Renal cortical epithelial cell (primary cell): ENCODE data around the gene PACRG. TPM values are rescaled to one million over a fixed set of nuclear protein-coding genes. Genes with fewer than 3 reads are reported as not detected.
A peak's percentile ranks its signal among the peaks of the same experiment; 100 is the strongest.

Source experiments
- DNase-seq: peaks from one replicate; pipeline ENCODE4 v3.0.0-alpha.2; 2011; ENCODE audit warnings: low read depth
- total RNA-seq: library from RNA; depleted of rRNA; stranded (reverse); fragments of >200 nt; gene quantifications from 2 replicates; pipeline ENCODE4 v1.2.3, GENCODE V29; 2014

Gene PACRG
- total RNA-seq, 1 donor from 2014 or later = 2.5 TPM

- no peak for DNase-seq
Observed at GRCh38 chr6:163137398-163137881, 409.7 kb downstream of the PACRG start.

- no peak for DNase-seq
Observed at GRCh38 chr6:163146036-163146435, 418.3 kb downstream of the PACRG start.

GRCh38 chr6:163147994-163148393, 420.2 kb downstream of the PACRG start:
- no peak for DNase-seq

GRCh38 chr6:163148451-163149278, 420.9 kb downstream of the PACRG start:
- DNase-seq = no peak

- no peak for DNase-seq
Observed at GRCh38 chr6:163149279-163149848, 421.6 kb downstream of the PACRG start.

- no peak for DNase-seq
Observed at GRCh38 chr6:163151212-163151611, 423.4 kb downstream of the PACRG start.

- DNase-seq = no peak
Observed at GRCh38 chr6:163152701-163153100, 424.9 kb downstream of the PACRG start.

GRCh38 chr6:163159110-163159509, 431.3 kb downstream of the PACRG start:
- no peak for DNase-seq

GRCh38 chr6:163159689-163160088, 431.9 kb downstream of the PACRG start:
- no peak for DNase-seq

- DNase-seq = no peak
Observed at GRCh38 chr6:163162007-163162873, 434.5 kb downstream of the PACRG start.

GRCh38 chr6:163162874-163163213, 435.1 kb downstream of the PACRG start:
- DNase-seq = no peak

- no peak for DNase-seq
Observed at GRCh38 chr6:163164175-163164900, 436.6 kb downstream of the PACRG start.

- DNase-seq = no peak
Observed at GRCh38 chr6:163165155-163165910, 437.6 kb downstream of the PACRG start.

- DNase-seq = no peak
Observed at GRCh38 chr6:163165922-163166321, 438.1 kb downstream of the PACRG start.

- DNase-seq = no peak
Observed at GRCh38 chr6:163166507-163166906, 438.7 kb downstream of the PACRG start.

GRCh38 chr6:163169521-163169920, 441.7 kb downstream of the PACRG start:
- DNase-seq = no peak

GRCh38 chr6:163170294-163170883, 442.6 kb downstream of the PACRG start:
- DNase-seq = no peak

- DNase-seq = no peak
Observed at GRCh38 chr6:163173741-163174140, 446.0 kb downstream of the PACRG start.

- no peak for DNase-seq
Observed at GRCh38 chr6:163175301-163175700, 447.5 kb downstream of the PACRG start.

- peak; percentile 29 for DNase-seq
Observed at GRCh38 chr6:163176097-163176496, 448.3 kb downstream of the PACRG start.

GRCh38 chr6:163177007-163177406, 449.2 kb downstream of the PACRG start:
- DNase-seq = no peak
